ENCODE measurements around the gene BLOC1S1. TPM values are rescaled to one million over a fixed set of nuclear protein-coding genes. Genes with fewer than 3 reads are reported as not detected.

The BLOC1S1 gene
- total and polyA plus RNA-seq, 2 of the 4 experiments (the other 2 are of a cell fraction): 128 to 285 TPM

- no peak overlapping the region for H2AK5ac ChIP-seq (ENCODE audit: low read depth, low read length)
- no peak overlapping the region for H4K91ac ChIP-seq (ENCODE audit: insufficient read depth, low read depth, low read length)
- H2BK120ac ChIP-seq (ENCODE audit: low read depth, low read length): no peak overlapping the region
- H3K4ac ChIP-seq (ENCODE audit: low read depth, low read length): no peak overlapping the region
- DNase-seq (no peak), ATAC-seq (ENCODE audit: low read depth) (no peak)
- no peak overlapping the region for H3K23ac ChIP-seq (ENCODE audit: low read depth, low read length)
- ChIA-PET CTCF (interaction anchor here (1.4 kb wide), 1 partner anchor 22 kb away, joined by 4 read pairs; no protein-coding TSS in a partner anchor), POLR2A (ENCODE audit: unreplicated experiment) (no interaction called here)
- no peaks in the 10 kb centered on the region for H3K9me3 ChIP-seq (ENCODE audit: control insufficient read depth, insufficient read depth, low read length)
- H3K4me2 ChIP-seq (ENCODE audit: low read depth, low read length): no peak overlapping the region
- no peaks in the 10 kb centered on the region for H4K20me1 ChIP-seq (ENCODE audit: insufficient read depth, low read length)
- H4K5ac ChIP-seq (ENCODE audit: low read depth, low read length): no peak overlapping the region
- no peak overlapping the region for H3K9ac ChIP-seq (ENCODE audit: low read depth, low read length)
- H3K14ac ChIP-seq (replicated peaks; ENCODE audit: low read depth, low read length): no peak overlapping the region
- H2BK20ac ChIP-seq (ENCODE audit: low read depth, low read length): no peak overlapping the region
- no peak overlapping the region for H2BK15ac ChIP-seq (ENCODE audit: low read depth, low read length)
- no peak overlapping the region for H2AFZ ChIP-seq (replicated peaks; ENCODE audit: low read length, poor library complexity)
- H3K56ac ChIP-seq (ENCODE audit: extremely low read depth, insufficient read depth, low read length): no peak overlapping the region
- no peaks in the 10 kb centered on the region for H3K27me3 ChIP-seq (ENCODE audit: control insufficient read depth, insufficient read depth, low read length)
- H3K18ac ChIP-seq (ENCODE audit: low read depth, low read length): no peak overlapping the region
- H2AK9ac ChIP-seq (replicated peaks; ENCODE audit: low read depth, low read length, poor library complexity): no peak overlapping the region
- in situ Hi-C loops (cut with MboI; ENCODE audit: low sequenced_read_pairs): no loop called here
- H2BK5ac ChIP-seq (ENCODE audit: low read depth, low read length, poor library complexity, severe bottlenecking): no peak overlapping the region
- H3K4me3 ChIP-seq (ENCODE audit: insufficient read depth, low read depth, low read length): no peak overlapping the region
- H3K9me1 ChIP-seq (ENCODE audit: insufficient read depth, low read length): peaks cover under 1% of the 10 kb centered on the region; the same call in 1 of the 2 replicates
- peaks cover 12 to 46% of the 10 kb centered on the region in 2 experiments for H3K79me1 ChIP-seq (ENCODE audit: low read depth in 1 of 2, low read length in 2 of 2)
- intact Hi-C loops (cut with micrococcal nuclease): no loop called here
- peaks cover 2% of the 10 kb centered on the region; the same call in 1 of the 2 replicates for H3K4me1 ChIP-seq (ENCODE audit: control insufficient read depth, insufficient read depth, low read length)
- WGBS, 2 experiments (ENCODE audit: extremely low coverage in 2 of 2, insufficient read length in 1 of 2): no CpG with 5 or more reads among the region's 6 CpGs
- H4K8ac ChIP-seq (ENCODE audit: low read depth in 2 of 2, low read length in 2 of 2): no peak overlapping the region
- dilution Hi-C loops (cut with HindIII; ENCODE audit: low sequenced_read_pairs, unreplicated experiment): no loop called here
- no peak overlapping the region for H3K27ac ChIP-seq (ENCODE audit: insufficient read depth, low read length)
- no peak for TF ChIP-seq BHLHE40 (IDR thresholded peaks at IDR 0.05; ENCODE audit: low read depth, low read length)
- TF ChIP-seq POLR2A (IDR thresholded peaks at IDR 0.05; ENCODE audit: low read depth, low read length): no peak
- TF ChIP-seq ELK1 (IDR thresholded peaks at IDR 0.05; ENCODE audit: borderline replicate concordance, low read depth, low read length): no peak
- no peak for TF ChIP-seq NFE2L2 (IDR thresholded peaks at IDR 0.05; ENCODE audit: low read depth, low read length)
- no peak for TF ChIP-seq CEBPB (IDR thresholded peaks at IDR 0.05; ENCODE audit: low read depth, low read length)
- no peak for TF ChIP-seq MXI1 (IDR thresholded peaks at IDR 0.05; ENCODE audit: borderline replicate concordance, low read depth, low read length)
- no peak for TF ChIP-seq RAD21 (IDR thresholded peaks at IDR 0.05; ENCODE audit: low read length)
- TF ChIP-seq FOS (IDR thresholded peaks at IDR 0.05; ENCODE audit: low read depth, low read length): no peak
- no peak for TF ChIP-seq MAFK (IDR thresholded peaks at IDR 0.05; ENCODE audit: low read depth, low read length)
- no peak for TF ChIP-seq CTCF (conservative IDR thresholded peaks at IDR 0.05; ENCODE audit: low read depth, low read length)
- TF ChIP-seq MAZ (IDR thresholded peaks at IDR 0.05; ENCODE audit: borderline replicate concordance, low read depth, low read length): no peak
- TF ChIP-seq USF2 (IDR thresholded peaks at IDR 0.05; ENCODE audit: low read depth, low read length): no peak
- no peak for TF ChIP-seq RFX5 (IDR thresholded peaks at IDR 0.05; ENCODE audit: low read depth, low read length)
- TF ChIP-seq RCOR1 (IDR thresholded peaks at IDR 0.05; ENCODE audit: insufficient replicate concordance, low read length): no peak
- TF ChIP-seq SMC3 (IDR thresholded peaks at IDR 0.05; ENCODE audit: low read depth, low read length): no peak
- no peak for TF ChIP-seq CHD1 (IDR thresholded peaks at IDR 0.05; ENCODE audit: low read depth, low read length)
- peaks cover 32% of the 10 kb centered on the region for H3K36me3 ChIP-seq (ENCODE audit: control insufficient read depth, insufficient read depth, low read length)
- no TSS peak for BruUV-seq (replicated peaks)
Measured at GRCh38 chr12:55760663-55761062, 44.8 kb downstream of the BLOC1S1 start.

Measured in IMR-90 (cell line).